Stimulated activated naive CD8-positive, alpha-beta T cell treated with anti-CD3 and anti-CD28 coated beads, Interleukin-15, Interleukin-2, amounts not matched to agents 100 ng/mL and 50 ng/mL, for 24 hours (primary cell): ENCODE measurements around the gene MSMP.

ENCODE experiments used
- H3K27ac Mint-ChIP-seq: one replicate; pipeline ENCODE4 v1.8.0; 2021; ENCODE audit warnings: mild to moderate bottlenecking, mixed read lengths
- H3K27me3 Mint-ChIP-seq: one replicate; pipeline ENCODE4 v1.8.0; 2021; ENCODE audit warnings: mixed read lengths
- H3K36me3 Mint-ChIP-seq: one replicate; pipeline ENCODE4 v1.8.0; 2021; ENCODE audit warnings: low read depth, mixed read lengths
- H3K4me1 Mint-ChIP-seq: one replicate; pipeline ENCODE4 v1.8.0; 2021; ENCODE audit warnings: low read depth, mixed read lengths
- H3K4me3 Mint-ChIP-seq: one replicate; pipeline ENCODE4 v1.8.0; 2021; ENCODE audit warnings: mild to moderate bottlenecking, mixed read lengths
- H3K9me3 Mint-ChIP-seq: one replicate; pipeline ENCODE4 v1.8.0; 2021; ENCODE audit warnings: mixed read lengths

MSMP gene

DNA sequence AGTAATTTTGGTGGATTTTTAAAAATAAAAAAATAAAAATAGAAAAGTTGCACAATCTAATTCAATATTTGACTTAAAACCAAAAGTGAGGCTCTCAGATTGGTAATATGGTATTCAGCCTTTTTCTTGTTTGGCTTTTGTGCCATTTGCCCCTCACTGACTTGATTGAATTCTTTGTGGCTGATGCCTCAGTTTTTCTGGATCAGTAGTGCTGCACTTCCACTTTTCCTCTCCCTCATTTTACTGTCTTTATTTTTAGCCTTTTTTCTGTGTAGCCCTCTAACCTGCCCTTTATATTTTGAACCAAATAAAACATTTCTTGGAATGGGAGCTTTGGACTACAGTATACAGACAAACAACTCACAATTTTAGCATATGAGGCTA lies 3.8 kb upstream of the MSMP start:
- no peaks in the 10 kb centered on the region for H3K9me3 Mint-ChIP-seq
- H3K4me1 Mint-ChIP-seq: peaks cover 39% of the 10 kb centered on the region
- H3K27ac Mint-ChIP-seq: no peak overlapping the region
- peak overlapping the region; percentile 97 for H3K4me3 Mint-ChIP-seq
- H3K36me3 Mint-ChIP-seq: peaks cover 16% of the 10 kb centered on the region
- no peaks in the 10 kb centered on the region for H3K27me3 Mint-ChIP-seq

DNA sequence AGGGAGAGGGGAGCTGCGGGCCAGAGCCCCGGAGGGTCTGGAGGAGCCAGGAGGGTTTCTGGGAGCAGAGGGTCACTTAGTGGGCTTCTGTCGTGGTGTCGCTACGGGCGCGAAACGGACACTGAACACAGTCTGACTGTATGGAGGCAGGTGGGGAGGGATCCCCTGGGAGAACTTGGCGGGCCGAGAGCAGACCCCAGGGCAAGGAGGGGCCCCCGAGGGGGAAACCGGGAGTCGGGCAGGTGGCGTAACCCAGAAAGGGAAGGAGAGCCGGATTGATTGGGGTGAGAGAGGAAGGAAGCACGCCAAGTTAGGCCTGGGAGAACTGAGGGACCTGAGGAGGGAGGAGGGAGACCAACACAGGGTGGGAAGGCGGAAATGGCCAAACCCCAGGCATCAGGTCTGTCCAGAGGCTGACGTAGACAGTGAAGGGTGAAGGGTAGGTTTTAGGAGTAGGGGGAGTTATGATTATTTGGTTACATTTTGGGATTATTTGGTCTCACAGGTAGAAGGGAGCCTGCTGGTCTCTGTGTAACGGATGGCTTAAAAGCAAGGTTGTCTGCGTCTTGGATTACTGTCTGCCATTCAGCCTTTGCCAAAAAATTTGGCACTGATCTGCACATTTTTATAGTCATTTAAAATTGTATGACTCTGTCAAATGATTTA lies 3.3 kb upstream of the MSMP start:
- H3K4me1 Mint-ChIP-seq: peaks cover 39% of the 10 kb centered on the region
- peak overlapping the region; percentile 97 for H3K4me3 Mint-ChIP-seq
- H3K27ac Mint-ChIP-seq: peak overlapping the region; percentile 95
- H3K9me3 Mint-ChIP-seq: no peaks in the 10 kb centered on the region
- H3K27me3 Mint-ChIP-seq: no peaks in the 10 kb centered on the region
- peaks cover 22% of the 10 kb centered on the region for H3K36me3 Mint-ChIP-seq

DNA sequence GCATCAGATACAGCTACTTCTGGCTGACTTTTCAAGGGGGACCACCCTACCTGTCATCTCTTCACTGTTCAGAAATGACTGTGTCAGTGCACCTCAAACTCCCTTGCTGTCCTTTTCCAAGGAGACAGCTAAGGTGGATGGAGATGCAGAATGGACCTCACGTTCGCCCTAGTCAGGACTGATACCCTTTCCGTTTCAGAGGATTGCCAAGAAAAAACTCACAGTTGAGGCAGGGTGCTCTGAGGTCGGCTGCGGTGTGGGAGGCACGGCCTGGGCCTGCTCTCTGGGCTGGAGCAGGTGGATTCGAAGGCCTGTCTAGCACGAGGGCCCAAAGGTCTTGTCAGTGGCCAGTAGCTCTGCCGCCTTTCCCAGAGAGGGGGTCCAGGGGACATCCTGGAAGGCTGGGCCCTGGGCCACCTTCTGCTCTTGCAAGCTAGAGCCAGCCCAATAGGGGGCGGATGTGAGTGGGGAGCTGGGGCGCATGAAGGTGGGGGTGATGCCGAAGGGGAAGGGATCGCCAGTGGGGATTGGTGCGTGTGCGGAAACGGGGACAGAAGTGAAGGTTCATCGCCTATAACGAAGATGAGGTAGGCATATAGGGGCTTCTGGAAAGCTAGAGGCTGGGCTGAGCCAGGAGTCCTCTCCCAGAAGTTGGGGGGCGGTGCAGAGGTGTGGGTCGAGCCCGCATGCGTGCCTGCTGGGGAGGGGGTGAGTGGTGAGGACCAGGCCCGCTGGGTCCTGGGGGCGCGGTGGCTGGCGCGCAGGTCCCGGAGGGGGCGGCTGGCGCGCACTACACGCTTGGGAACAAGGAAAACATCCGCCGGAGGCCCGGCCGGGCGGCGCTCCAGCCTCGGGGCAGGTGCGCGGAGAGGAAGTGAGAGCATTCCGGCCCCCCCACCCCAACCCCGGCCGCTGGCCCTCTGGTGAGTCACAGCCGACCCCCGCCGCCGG lies 2.5 kb upstream of the MSMP start:
- Mint-ChIP-seq H3K4me3 (peak overlapping the region; percentile 97), H3K36me3 (peaks cover 21% of the 10 kb centered on the region), H3K27me3 (no peaks in the 10 kb centered on the region)

DNA sequence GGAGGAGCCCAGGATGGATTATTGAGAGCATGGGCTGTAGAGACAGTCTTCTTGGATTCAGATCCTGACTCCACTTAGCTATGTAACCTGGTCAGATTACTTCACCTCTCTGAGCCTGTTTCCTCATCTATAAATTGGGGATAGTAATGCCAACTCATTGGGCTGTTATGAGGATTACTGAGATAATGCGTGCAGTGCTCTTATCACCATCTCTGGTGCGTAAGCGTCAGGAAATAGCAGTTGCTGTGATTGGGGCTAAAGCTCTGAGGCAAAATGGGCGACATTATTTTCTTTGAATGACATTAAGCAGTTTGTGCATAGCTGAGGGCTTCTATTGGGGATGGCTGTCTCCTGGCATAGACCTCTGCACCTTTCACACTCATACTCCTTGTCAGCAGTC lies 995 bp upstream of the MSMP start:
- H3K27ac Mint-ChIP-seq: no peak overlapping the region
- peaks cover 14% of the 10 kb centered on the region for H3K36me3 Mint-ChIP-seq
- H3K4me1 Mint-ChIP-seq: peaks cover 41% of the 10 kb centered on the region
- no peaks in the 10 kb centered on the region for H3K9me3 Mint-ChIP-seq
- H3K27me3 Mint-ChIP-seq: no peaks in the 10 kb centered on the region
- H3K4me3 Mint-ChIP-seq: no peak overlapping the region

More for the DNA sequence above, 2.5 kb upstream of the MSMP start:
- Mint-ChIP-seq H3K27ac (peak overlapping the region; percentile 95), H3K4me1 (peaks cover 39% of the 10 kb centered on the region), H3K9me3 (no peaks in the 10 kb centered on the region)

- Mint-ChIP-seq H3K4me3 (no peak overlapping the region), H3K9me3 (no peaks in the 10 kb centered on the region), H3K36me3 (peaks cover 9% of the 10 kb centered on the region), H3K27me3 (no peaks in the 10 kb centered on the region), H3K4me1 (peaks cover 31% of the 10 kb centered on the region), H3K27ac (no peak overlapping the region)
These were observed 610 bp downstream of the MSMP start for GRCh38 chr9:35753466-35753865.

DNA sequence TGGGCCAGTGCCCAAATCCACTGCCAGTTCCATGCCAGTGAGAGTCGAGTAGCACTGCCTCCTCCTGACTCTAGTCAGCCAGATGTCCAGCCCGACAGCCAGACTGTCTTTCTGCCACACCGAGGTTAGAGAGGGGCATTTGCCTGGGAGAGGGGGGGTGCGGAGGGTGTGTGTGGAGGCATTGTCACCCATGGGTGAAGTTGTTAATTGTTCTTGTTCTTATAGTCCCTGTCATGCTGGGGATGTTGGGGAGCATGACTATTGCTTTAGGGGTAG lies 3.9 kb downstream of the MSMP start:
- Mint-ChIP-seq H3K9me3 (no peaks in the 10 kb centered on the region), H3K4me3 (peak overlapping the region; percentile 89), H3K36me3 (peaks cover 18% of the 10 kb centered on the region), H3K27ac (peak overlapping the region; percentile 85), H3K4me1 (peaks cover 38% of the 10 kb centered on the region), H3K27me3 (no peaks in the 10 kb centered on the region)

- Mint-ChIP-seq H3K4me3 (peak overlapping the region; percentile 89), H3K27ac (peak overlapping the region; percentile 85), H3K36me3 (peaks cover 19% of the 10 kb centered on the region), H3K4me1 (peaks cover 39% of the 10 kb centered on the region), H3K9me3 (no peaks in the 10 kb centered on the region), H3K27me3 (no peaks in the 10 kb centered on the region)
These were observed 4.4 kb downstream of the MSMP start for GRCh38 chr9:35749515-35750255.

DNA sequence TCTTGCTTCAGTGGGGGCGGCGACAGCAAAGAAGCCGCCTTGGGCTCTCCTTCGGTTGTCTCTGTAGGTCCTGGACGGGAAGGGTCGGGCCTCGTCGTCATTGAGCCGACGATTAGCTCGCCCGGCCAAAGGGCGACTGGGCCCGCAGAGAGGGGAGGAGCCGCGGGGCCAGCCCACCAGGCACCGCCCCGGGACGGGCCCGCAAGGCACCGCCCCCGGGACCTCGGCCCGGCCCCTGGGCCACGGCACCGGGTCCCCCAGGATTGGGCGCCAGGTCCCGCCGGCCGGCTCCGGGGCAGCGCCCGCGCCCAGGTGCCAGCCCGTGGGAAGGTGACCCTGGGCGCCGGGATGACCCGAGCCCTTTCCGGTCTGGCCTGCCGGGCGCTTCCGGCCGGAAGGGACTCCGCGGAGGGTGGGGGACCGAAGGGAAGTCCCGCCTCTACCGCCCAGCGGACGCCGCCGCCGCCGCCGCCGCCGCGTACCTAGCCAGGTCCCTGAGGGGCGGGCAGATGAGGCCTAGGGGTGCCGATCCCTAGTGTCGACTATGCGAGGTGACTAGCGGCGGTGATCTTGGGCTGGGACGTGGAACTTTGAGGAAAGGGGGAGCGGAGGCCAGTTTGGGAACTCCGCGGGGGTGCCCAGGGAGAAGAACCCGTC lies 5.1 kb downstream of the MSMP start, which contains the start of the genes GBA2 and RGP1:
Gene GBA2, minus strand, starts transcription at position 371 of the 657 bp plus-strand sequence. CDS start 524 bp downstream, outside the sequence.
Gene RGP1, plus strand, starts transcription at position 430 of the 657 bp plus-strand sequence. CDS start 469 bp downstream, outside the sequence.
- peak within 1 kb of the TSS; percentile 85 for H3K27ac Mint-ChIP-seq
- H3K4me3 Mint-ChIP-seq: peak within 1 kb of the TSS; percentile 89
- peaks cover 39% of the 10 kb centered on the region for H3K4me1 Mint-ChIP-seq
- H3K36me3 Mint-ChIP-seq: peaks cover 23% of the 10 kb centered on the region
- no peaks in the 10 kb centered on the region for H3K27me3 Mint-ChIP-seq
- H3K9me3 Mint-ChIP-seq: no peaks in the 10 kb centered on the region

DNA sequence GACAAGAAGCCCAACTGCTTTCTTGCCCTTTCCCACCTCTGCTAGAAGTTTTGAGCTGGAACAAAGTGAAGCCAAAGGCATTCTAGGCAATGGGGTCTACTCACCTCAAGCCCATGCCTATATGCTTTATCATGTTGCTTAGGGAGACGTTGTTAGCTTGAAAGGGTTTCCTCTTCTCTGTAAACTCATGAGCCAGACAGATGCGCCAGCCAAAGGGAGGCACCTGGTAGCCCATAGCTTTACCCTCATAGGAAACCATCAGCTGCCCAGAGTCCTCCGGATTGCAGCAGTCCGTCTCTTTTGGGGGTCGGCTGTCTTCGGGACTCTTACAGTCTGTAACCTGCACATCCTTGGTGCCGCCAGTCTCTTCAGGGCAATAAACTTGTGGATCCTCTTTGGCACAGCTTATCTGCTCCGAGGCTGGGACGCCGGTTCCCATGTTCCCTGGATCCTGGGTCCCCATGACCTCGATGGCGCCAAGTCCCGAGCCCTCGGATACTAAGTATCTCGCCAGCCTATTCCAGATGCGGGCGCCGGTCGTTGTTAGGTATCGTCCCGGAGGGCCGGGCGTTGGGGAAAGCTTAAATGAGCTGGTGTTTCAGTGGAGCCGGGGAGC lies 5.7 kb downstream of the MSMP start:
- Mint-ChIP-seq H3K27ac (peak overlapping the region; percentile 53), H3K4me1 (peaks cover 42% of the 10 kb centered on the region), H3K9me3 (no peaks in the 10 kb centered on the region), H3K36me3 (peaks cover 30% of the 10 kb centered on the region), H3K27me3 (no peaks in the 10 kb centered on the region), H3K4me3 (peak overlapping the region; percentile 87)

GRCh38 chr9:35746583-35746982 lies 7.5 kb downstream of the MSMP start:
- no peaks in the 10 kb centered on the region for H3K27me3 Mint-ChIP-seq
- H3K36me3 Mint-ChIP-seq: peaks cover 34% of the 10 kb centered on the region
- H3K4me3 Mint-ChIP-seq: peak overlapping the region; percentile 87

DNA sequence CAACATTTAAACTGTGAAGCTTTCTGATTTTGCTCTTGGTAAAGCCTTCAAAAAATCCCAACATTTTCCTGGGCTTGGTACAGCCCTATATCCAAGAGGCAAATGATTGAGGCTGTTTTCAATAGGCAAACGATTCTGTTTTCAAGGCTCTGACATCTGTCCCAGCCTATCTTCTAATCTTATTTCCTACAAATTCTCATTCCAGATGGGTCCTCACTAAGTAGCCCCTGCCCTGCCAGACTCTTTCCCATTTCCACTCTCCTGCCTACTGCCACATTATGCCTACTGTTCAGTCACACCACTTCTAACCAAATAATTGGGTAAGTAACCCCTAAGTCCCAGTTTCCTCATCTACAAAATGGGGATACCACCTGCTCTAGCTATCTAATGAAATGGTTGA lies 8.5 kb downstream of the MSMP start:
- no peaks in the 10 kb centered on the region for H3K9me3 Mint-ChIP-seq
- H3K36me3 Mint-ChIP-seq: peaks cover 34% of the 10 kb centered on the region
- peak overlapping the region; percentile 50 for H3K4me3 Mint-ChIP-seq
- peaks cover 56% of the 10 kb centered on the region for H3K4me1 Mint-ChIP-seq
- no peaks in the 10 kb centered on the region for H3K27me3 Mint-ChIP-seq
- no peak overlapping the region for H3K27ac Mint-ChIP-seq

More at GRCh38 chr9:35746583-35746982, 7.5 kb downstream of the MSMP start:
- Mint-ChIP-seq H3K27ac (no peak overlapping the region), H3K9me3 (no peaks in the 10 kb centered on the region), H3K4me1 (peaks cover 54% of the 10 kb centered on the region)

- H3K27me3 Mint-ChIP-seq: no peaks in the 10 kb centered on the region
- H3K36me3 Mint-ChIP-seq: peaks cover 42% of the 10 kb centered on the region
- no peaks in the 10 kb centered on the region for H3K9me3 Mint-ChIP-seq
- no peak overlapping the region for H3K4me3 Mint-ChIP-seq
- no peak overlapping the region for H3K27ac Mint-ChIP-seq
- peaks cover 48% of the 10 kb centered on the region for H3K4me1 Mint-ChIP-seq
These were observed 10.1 kb downstream of the MSMP start for GRCh38 chr9:35743880-35744518.

DNA sequence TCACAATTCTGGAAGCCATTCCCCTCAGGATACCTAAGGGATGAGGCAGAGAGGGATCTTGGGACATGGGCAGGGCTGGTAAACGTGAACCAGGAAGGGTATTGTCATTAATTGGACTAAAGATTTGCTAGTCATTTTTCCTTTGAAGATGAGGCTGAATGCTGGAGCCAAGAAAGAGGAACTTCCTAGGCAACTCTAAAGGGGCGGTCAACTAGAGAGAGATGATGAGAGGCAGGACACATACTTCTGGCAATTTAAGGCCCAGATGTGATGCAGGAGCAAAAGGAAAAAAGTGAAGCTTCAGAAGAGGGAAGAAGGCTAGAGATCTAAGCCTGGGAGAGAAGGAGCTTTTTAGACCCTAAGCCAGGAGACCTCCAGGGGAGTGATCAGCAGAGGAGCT lies 10.6 kb downstream of the MSMP start:
- no peaks in the 10 kb centered on the region for H3K27me3 Mint-ChIP-seq
- H3K4me3 Mint-ChIP-seq: no peak overlapping the region
- H3K4me1 Mint-ChIP-seq: peaks cover 48% of the 10 kb centered on the region
- H3K36me3 Mint-ChIP-seq: peaks cover 47% of the 10 kb centered on the region
- H3K27ac Mint-ChIP-seq: no peak overlapping the region
- H3K9me3 Mint-ChIP-seq: no peaks in the 10 kb centered on the region

DNA sequence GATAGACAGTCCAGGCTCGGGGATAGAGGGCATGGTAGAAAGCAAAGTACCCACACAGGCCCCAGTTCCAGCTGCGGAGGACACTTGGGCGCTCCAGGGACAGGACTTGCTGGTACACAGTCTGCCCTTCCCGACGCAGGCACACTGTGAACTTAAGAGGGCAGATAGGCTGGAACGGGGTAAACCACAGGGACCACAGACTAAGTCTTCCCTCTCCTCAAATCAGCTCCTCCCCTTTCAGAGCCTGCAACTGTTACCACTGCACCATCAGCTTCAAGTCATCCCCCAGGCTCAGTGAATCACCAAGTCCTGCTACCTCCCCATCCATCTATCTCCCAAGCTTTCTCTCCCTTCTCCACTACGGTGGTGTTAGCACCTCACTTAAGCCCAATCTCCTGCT lies 12.3 kb downstream of the MSMP start:
- Mint-ChIP-seq H3K27me3 (no peaks in the 10 kb centered on the region), H3K36me3 (peaks cover 54% of the 10 kb centered on the region), H3K4me1 (peaks cover 33% of the 10 kb centered on the region), H3K9me3 (no peaks in the 10 kb centered on the region), H3K4me3 (no peak overlapping the region), H3K27ac (peak overlapping the region; percentile 7)
